ENCODE results near the gene EXD3. TPM values are rescaled to one million over a fixed set of nuclear protein-coding genes. Genes with fewer than 3 reads are reported as not detected.

Gene EXD3
- total RNA-seq, 1 experiment from 2014 or later, result 4.0 TPM

- no peak for DNase-seq (ENCODE audit: low read depth)
Measured at GRCh38 chr9:137433349-137433915, 10.5 kb upstream of the EXD3 start.

- DNase-seq (ENCODE audit: low read depth), result no peak
Measured at GRCh38 chr9:137432687-137433348, 9.9 kb upstream of the EXD3 start.

DNA sequence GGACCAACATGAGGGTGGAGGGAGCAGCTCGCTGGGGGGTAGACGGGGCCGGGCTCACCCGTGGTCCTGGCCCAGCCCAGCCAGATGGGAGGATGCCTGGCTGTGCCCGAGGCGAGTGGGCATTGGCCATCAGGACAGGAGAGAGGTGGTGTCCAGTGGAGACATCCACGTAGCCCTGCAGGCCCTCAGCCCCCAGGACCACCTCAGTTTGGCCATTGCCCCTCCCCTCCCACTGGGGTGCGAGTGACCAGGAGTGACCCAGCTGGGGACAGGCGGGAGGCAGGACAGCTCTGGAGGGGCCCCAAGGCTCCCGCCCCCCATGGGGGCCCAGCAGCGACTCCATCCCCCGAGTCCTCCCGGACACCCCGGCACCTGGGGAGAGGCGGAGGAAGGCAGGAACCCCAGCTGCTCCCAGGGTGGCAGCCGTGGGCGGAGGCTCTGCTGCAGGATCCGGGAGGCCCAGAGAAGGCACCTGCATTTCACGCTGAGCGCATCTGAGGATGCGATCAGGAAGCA is 8.5 kb upstream of the EXD3 start:
- no peak for DNase-seq (ENCODE audit: low read depth)

GRCh38 chr9:137430723-137431415 is 7.9 kb upstream of the EXD3 start:
- no peak for DNase-seq (ENCODE audit: low read depth)

- DNase-seq (ENCODE audit: low read depth), result no peak
Measured at GRCh38 chr9:137429974-137430722, 7.2 kb upstream of the EXD3 start.

DNA sequence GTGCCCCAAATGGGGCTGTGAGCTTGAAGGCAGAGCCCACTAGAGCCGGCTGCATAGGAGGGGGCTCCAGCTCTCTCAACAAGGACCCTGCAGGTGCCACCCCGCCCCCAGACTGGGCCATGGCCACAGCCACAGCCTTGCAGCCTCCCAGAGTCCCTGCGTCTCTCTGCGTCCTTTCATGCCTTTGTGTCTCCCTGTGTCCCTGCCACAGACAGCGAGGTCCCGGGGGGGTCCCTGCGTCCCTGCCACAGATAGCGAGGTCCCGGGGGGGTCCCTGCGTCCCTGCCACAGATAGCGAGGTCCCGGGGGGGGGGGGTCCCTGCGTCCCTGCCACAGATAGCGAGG is 6.6 kb upstream of the EXD3 start:
- no peak for DNase-seq (ENCODE audit: low read depth)

- DNase-seq (ENCODE audit: low read depth), result no peak
Measured at GRCh38 chr9:137428841-137429545, 6.0 kb upstream of the EXD3 start.

DNA sequence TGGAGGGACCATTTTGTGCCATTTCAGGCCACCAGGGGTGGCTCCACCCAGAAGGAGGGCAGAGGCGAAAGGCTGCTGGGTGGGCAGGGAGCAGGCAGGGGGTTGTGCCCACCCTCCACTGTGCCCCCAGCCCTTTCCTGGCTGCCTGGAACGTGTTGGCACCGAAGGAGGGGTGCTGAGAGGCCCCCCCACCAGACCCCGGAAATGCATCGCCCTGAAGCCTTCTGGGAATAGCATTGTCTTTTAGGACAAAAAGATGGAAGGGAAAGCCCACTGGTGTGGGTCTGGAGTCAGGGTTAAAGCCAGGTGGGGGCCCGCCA is 5.3 kb upstream of the EXD3 start:
- DNase-seq (ENCODE audit: low read depth), result no peak

- no peak for DNase-seq (ENCODE audit: low read depth)
Measured at GRCh38 chr9:137427454-137428310, 4.7 kb upstream of the EXD3 start.

GRCh38 chr9:137426018-137426681 is 3.2 kb upstream of the EXD3 start:
- DNase-seq (ENCODE audit: low read depth), result no peak

- DNase-seq (ENCODE audit: low read depth), result no peak
Measured at GRCh38 chr9:137423514-137424291, 741 bp upstream of the EXD3 start.

- DNase-seq (ENCODE audit: low read depth), result no peak
Measured at GRCh38 chr9:137421838-137422603, 941 bp downstream of the EXD3 start.

DNA sequence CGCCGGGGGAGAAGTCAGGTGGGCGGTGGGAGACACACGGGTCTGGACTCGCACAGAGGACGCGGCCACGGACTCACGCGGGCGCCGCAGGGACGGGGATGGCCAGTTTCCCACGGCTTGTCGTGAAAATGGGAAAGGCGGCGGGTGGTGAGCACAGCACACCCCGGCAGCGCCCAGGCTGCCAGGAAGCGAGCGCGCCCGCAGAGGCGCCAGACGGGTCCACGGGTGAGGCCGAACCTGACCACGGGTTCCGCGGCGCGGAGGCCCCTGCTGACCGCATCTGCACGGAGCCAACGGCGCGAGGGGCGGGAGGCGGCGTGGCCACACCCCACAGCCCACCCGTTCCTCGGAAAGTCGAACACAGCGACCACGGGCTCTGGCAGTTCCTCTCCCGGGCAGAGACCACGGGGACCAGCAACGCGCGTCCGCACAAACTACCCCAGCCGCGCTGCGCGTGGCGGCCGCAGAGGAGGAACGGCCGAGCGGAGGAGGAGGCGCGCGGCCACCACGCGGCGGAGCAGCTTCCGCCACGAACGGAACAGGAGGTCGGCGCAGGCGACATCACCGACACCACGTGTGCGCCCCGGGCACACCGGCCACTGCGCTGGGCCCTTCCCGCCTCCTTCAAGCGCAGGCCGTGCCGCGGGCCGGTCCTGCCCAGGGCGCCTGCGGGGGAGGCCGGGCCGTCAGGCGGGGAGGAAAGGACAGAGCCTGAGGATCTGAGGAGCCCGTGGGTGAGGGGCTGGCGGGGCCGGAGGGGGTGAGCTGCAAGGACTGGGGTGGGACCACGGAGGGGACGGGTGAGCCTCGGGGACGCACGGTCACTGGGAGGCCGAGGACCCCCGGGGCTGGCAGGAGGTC is 5.6 kb downstream of the EXD3 start:
- no peak for DNase-seq (ENCODE audit: low read depth)

DNA sequence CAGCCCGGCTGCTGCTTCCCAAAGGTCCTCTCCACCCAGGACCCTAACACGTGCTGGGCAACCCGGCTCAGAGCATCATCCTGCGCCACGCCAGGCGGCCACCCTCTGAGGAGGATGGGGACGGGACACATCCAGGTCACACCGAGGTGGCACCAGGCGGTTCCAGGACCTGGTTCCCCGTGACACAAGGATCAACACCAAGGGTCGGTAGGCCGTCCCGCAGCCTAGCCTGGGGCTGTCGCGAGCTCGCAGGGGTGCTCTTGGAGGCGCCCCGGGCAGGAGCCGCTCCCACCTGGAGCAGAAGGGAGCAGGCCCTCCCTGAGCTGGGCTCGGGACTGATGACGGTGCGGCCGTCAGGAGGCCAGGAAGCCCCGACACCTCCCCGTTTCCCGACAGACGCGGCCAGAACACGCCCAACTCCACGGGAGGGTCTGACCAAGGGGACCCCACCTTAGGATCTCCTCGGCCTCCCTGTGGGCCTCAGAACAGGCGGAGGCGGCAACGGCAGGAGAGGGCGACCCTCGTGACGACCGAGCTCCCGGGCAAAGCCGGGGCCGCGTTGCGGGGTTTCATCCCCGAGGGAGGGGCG is 6.3 kb downstream of the EXD3 start:
- DNase-seq (ENCODE audit: low read depth), result no peak

DNA sequence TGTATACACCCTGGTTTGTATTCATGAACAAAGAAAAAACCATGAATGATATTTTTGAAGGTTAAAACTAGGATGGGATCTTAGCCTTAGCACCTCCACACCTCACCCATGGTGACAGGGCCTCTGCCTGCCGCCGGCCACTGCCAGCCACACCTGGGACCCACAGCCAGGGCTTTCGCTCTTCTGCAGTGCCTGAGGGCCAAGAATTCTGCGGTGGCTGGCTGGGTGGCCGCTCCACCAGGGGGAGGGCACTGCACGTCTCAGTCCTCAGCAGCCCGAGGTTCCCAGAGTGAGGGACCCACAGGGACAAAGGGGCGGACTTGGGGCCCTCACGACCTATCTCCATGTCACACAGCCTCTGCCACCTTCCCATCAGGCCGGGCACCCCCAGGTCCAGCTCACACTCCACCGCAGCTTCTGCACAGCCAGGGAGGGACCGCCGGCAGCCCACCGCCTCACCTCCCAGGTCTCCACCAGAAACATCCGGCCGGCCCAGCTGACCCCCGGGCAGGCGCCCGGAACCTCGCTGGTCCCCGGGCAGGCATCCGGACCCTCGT is 6.9 kb downstream of the EXD3 start:
- DNase-seq (ENCODE audit: low read depth), result no peak

DNA sequence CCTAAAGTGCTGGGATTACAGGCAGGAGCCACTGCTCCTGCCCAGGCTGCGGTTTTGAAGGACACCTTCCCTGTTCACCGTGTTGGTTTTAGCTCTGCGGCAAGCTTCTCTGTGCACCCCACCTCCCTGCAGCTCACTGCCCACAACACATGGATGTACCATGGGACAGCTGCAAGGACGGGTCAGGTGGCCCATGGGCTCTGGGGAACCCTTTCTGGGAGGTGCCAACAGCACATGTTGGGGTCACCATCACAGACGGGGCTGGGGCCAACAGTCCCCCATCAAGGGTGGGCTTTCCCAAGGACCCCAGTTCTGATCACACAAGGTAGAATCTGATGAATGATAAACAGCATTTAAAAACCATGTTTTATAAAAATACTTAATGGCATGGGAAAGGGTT is 7.5 kb downstream of the EXD3 start:
- DNase-seq (ENCODE audit: low read depth), result no peak

DNA sequence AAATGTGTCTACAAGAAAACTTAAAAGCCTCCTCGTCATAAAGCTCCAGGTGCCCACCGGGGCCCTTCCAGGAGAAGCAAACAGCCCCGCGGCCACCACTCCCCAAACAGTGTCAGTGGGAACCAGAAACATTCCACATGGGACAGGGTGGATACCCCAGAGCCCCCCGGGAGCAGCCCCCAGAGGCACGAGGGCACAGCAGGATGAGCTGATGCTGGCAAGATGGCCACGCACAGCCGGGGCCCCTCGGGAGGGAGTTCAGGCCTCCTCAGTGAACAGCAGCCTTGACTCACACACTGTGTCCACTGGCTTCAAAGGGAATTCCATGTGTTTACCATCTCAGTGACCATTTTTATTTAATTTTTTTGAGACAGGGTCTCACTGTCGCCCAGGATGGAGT is 10.5 kb downstream of the EXD3 start:
- DNase-seq (ENCODE audit: low read depth), result no peak

Measured in LHCN-M2 (cell line).